ENCODE results near the gene WDR43.

DNA sequence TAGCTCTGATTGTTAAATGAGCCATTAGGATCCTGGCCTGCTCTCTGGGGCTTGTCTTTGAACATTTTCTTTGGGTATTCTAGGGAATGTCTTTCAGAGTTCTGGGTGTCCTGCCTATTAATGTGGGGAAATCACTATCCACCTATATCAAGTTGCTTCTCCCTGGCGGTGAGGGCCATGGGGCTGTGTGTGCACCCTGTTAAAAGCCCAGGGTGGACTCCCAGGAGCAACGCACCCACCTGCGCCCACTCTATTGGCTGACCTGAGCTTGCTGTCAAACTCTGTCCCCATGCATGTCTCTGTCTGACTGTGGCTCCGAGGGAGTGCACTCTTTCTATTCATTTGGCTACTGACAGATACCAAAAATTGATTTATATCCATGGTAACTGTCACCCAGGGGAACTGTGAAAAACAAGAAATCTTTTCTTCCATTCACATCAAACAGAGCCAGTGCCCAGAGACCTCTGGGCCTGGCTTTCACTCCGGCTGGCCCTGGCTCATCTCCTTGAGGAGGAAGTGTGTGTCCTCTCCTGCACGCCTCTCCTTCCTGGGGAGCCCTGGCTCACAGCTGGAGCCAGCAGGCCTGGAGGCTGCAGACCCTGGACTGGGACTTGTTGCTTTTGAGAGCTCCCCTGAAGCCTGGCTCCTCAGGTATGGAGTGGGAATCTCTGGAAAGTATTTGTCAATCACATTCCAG is 76.1 kb downstream of the WDR43 start:
- TF ChIP-seq, protein P1, sequence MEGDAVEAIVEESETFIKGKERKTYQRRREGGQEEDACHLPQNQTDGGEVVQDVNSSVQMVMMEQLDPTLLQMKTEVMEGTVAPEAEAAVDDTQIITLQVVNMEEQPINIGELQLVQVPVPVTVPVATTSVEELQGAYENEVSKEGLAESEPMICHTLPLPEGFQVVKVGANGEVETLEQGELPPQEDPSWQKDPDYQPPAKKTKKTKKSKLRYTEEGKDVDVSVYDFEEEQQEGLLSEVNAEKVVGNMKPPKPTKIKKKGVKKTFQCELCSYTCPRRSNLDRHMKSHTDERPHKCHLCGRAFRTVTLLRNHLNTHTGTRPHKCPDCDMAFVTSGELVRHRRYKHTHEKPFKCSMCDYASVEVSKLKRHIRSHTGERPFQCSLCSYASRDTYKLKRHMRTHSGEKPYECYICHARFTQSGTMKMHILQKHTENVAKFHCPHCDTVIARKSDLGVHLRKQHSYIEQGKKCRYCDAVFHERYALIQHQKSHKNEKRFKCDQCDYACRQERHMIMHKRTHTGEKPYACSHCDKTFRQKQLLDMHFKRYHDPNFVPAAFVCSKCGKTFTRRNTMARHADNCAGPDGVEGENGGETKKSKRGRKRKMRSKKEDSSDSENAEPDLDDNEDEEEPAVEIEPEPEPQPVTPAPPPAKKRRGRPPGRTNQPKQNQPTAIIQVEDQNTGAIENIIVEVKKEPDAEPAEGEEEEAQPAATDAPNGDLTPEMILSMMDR (IDR thresholded peaks at IDR 0.05), result no peak
- no peak for TF ChIP-seq POLR2A (IDR thresholded peaks at IDR 0.05)

Measured in adrenal gland (tissue), 5 donors.